Uterus (tissue), 4 donors: ENCODE results near the gene SLC9A1. TPM values are rescaled to one million over a fixed set of nuclear protein-coding genes. Genes with fewer than 3 reads are reported as not detected.
A peak's percentile ranks its signal among the peaks of the same experiment; 100 is the strongest.
"Not testable (repeated sequence)": the region's sequence is repeated elsewhere in the genome, so short reads cannot be mapped to it uniquely, and the experiment has no call there.

Experiments used
- DNase-seq, 2 donors: peaks; one replicate each; pipeline ENCODE4 v3.0.0-alpha.2; 2019 to 2020
- H3K27ac ChIP-seq, 2 donors: fragments of 200-600 bp; sonication (generic); 1 replicate in 1 of 2; 2 replicates in 1 of 2; pipeline ENCODE4 v1.5.1; 2016 to 2018
- H3K27me3 ChIP-seq, 2 donors: fragments of 200-600 bp; sonication (generic); one replicate each; pipeline ENCODE4 v1.5.1; 2018 to 2019; ENCODE audit warnings: control low read depth in 1 of 2
- H3K36me3 ChIP-seq, 2 donors: fragments of 200-600 bp; sonication (generic); one replicate each; pipeline ENCODE4 v1.5.1; 2019; ENCODE audit warnings: control low read depth in 1 of 2
- H3K4me1 ChIP-seq, 2 donors: fragments of 200-600 bp; sonication (generic); one replicate each; pipeline ENCODE4 v1.5.1; 2018 to 2019; ENCODE audit warnings: control low read depth in 1 of 2
- H3K4me3 ChIP-seq, 2 donors: fragments of 200-600 bp; sonication (generic); 1 replicate in 1 of 2; 2 replicates in 1 of 2; pipeline ENCODE4 v1.5.1; 2018 to 2019; ENCODE audit warnings: mild to moderate bottlenecking in 1 of 2
- H3K9me3 ChIP-seq, 2 donors: fragments of 200-600 bp; sonication (generic); one replicate each; pipeline ENCODE4 v1.5.1; 2019; ENCODE audit warnings: control low read depth in 1 of 2
- POLR2A ChIP-seq, 2 donors: fragments of 450-650 bp; IDR thresholded peaks; one replicate each; pipeline ENCODE4 v1.6.1; 2016; ENCODE audit warnings: antibody characterized with exemption in 2 of 2, mild to moderate bottlenecking in 1 of 2, moderate library complexity in 1 of 2
- intact Hi-C: fragments of 100-400 bp; cut with DNase I; formaldehyde crosslinking; loops from one replicate; pipeline ENCODE4 v1.15.1; 2023; ENCODE audit warnings: low total_unique reads
- total RNA-seq, 4 donors: library from RNA; depleted of rRNA in 3 of 4; stranded (reverse); fragments of >200 nt in 3 of 4; gene quantifications; one replicate each; pipeline versions ENCODE4 v1.1.0 to v1.2.4, GENCODE V29; 2014 to 2023
- TF ChIP-seq, protein P1 (sequence below), 4 experiments: fragments of 200-600 bp in 2 of 4; fragments of 450-650 bp in 2 of 4; sonication (generic) in 2 of 4; IDR thresholded peaks; one replicate each; pipeline ENCODE4 v1.5.1; 2016 to 2019; ENCODE audit warnings: antibody characterized with exemption in 4 of 4, mild to moderate bottlenecking in 2 of 4, moderate library complexity in 1 of 4
- donor health status: DM: yes; HTN: yes; CAD: no.

The SLC9A1 gene
- 10 to 100 TPM in 2 of 4 donors, 1 to 10 TPM in 2; 3.1 to 33.6 (median 18.4) TPM for total RNA-seq

- H3K9me3 ChIP-seq: no peaks in the 10 kb centered on the region
- H3K4me1 ChIP-seq: no peaks in the 10 kb centered on the region
- H3K36me3 ChIP-seq: no peaks in the 10 kb centered on the region
- no peaks in the 10 kb centered on the region for H3K27me3 ChIP-seq
- H3K4me3 ChIP-seq: peak within 1 kb of the TSS; percentile 46 to 92
- DNase-seq: peak; percentile 94 to 96
- TF ChIP-seq, protein P1, sequence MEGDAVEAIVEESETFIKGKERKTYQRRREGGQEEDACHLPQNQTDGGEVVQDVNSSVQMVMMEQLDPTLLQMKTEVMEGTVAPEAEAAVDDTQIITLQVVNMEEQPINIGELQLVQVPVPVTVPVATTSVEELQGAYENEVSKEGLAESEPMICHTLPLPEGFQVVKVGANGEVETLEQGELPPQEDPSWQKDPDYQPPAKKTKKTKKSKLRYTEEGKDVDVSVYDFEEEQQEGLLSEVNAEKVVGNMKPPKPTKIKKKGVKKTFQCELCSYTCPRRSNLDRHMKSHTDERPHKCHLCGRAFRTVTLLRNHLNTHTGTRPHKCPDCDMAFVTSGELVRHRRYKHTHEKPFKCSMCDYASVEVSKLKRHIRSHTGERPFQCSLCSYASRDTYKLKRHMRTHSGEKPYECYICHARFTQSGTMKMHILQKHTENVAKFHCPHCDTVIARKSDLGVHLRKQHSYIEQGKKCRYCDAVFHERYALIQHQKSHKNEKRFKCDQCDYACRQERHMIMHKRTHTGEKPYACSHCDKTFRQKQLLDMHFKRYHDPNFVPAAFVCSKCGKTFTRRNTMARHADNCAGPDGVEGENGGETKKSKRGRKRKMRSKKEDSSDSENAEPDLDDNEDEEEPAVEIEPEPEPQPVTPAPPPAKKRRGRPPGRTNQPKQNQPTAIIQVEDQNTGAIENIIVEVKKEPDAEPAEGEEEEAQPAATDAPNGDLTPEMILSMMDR (IDR thresholded peaks at IDR 0.05): peak; percentile 74 to 87 (median 80)
- peak; percentile 93 to 99 for TF ChIP-seq POLR2A (IDR thresholded peaks at IDR 0.05)
- H3K27ac ChIP-seq: peak within 1 kb of the TSS; percentile 84 to 95
- intact Hi-C loops: loop anchor here (5.0 kb wide), 1 partner anchor 48 kb away; no protein-coding TSS in a partner anchor
Observed at GRCh38 chr1:27154991-27155781, at the start of gene SLC9A1. Gene SLC9A1 (minus strand): TSS chr1:27155125. CDS start chr1:27154334, 791 bp downstream.

GRCh38 chr1:27203946-27204345 is 49.0 kb upstream of the SLC9A1 start:
- no peak overlapping the region for H3K4me3 ChIP-seq
- no peak overlapping the region for H3K27ac ChIP-seq
- H3K9me3 ChIP-seq: no peaks in the 10 kb centered on the region
- TF ChIP-seq, protein P1 (IDR thresholded peaks at IDR 0.05): no peak
- H3K4me1 ChIP-seq: no peaks in the 10 kb centered on the region
- DNase-seq: no peak
- no peaks in the 10 kb centered on the region for H3K27me3 ChIP-seq
- H3K36me3 ChIP-seq: no peaks in the 10 kb centered on the region
- intact Hi-C loops: no loop called here

GRCh38 chr1:27201295-27201694 is 46.4 kb upstream of the SLC9A1 start:
- no peaks in the 10 kb centered on the region for H3K4me1 ChIP-seq
- H3K27ac ChIP-seq: no peak overlapping the region
- DNase-seq: no peak
- no peak for TF ChIP-seq POLR2A (IDR thresholded peaks at IDR 0.05)
- TF ChIP-seq, protein P1 (IDR thresholded peaks at IDR 0.05): no peak
- intact Hi-C loops: no loop called here
- H3K27me3 ChIP-seq: no peaks in the 10 kb centered on the region
- no peaks in the 10 kb centered on the region for H3K36me3 ChIP-seq
- no peak overlapping the region for H3K4me3 ChIP-seq
- H3K9me3 ChIP-seq: no peaks in the 10 kb centered on the region

GRCh38 chr1:27193194-27193593 is 38.3 kb upstream of the SLC9A1 start:
- no peak for TF ChIP-seq POLR2A (IDR thresholded peaks at IDR 0.05)
- TF ChIP-seq, protein P1 (IDR thresholded peaks at IDR 0.05): no peak
- H3K36me3 ChIP-seq: no peaks in the 10 kb centered on the region
- H3K4me1 ChIP-seq: no peaks in the 10 kb centered on the region
- no peaks in the 10 kb centered on the region for H3K27me3 ChIP-seq
- no peak overlapping the region for H3K27ac ChIP-seq
- intact Hi-C loops: no loop called here
- no peak for DNase-seq
- H3K9me3 ChIP-seq: no peaks in the 10 kb centered on the region
- H3K4me3 ChIP-seq: no peak overlapping the region

- no peak for TF ChIP-seq POLR2A (IDR thresholded peaks at IDR 0.05)
- TF ChIP-seq, protein P1 (IDR thresholded peaks at IDR 0.05): no peak
- Histone ChIP-seq H3K27me3 (no peaks in the 10 kb centered on the region), H3K4me3 (no peak overlapping the region), H3K27ac (no peak overlapping the region), H3K9me3 (no peaks in the 10 kb centered on the region), H3K4me1 (no peaks in the 10 kb centered on the region), H3K36me3 (no peaks in the 10 kb centered on the region)
- intact Hi-C loops: no loop called here
- DNase-seq: no peak
Observed at GRCh38 chr1:27192039-27192529, 37.2 kb upstream of the SLC9A1 start.

DNA sequence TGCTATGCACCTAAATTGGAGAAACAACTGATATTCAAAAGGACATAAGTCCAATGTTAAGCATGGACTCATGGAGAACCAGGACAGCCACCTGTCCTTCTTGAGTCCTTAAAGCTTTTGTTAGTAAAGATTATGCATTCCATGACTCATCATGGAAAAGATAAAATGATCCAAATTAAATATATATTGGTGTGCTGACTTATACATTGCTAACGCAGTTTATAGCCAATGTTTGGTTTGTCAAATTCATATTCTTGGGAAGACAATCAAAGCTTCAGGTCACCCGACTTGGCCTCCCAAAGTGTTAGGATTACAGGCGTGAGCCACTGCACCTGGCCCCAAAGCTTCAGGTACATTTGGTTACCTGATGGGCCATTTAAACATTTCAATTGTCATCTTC is 29.7 kb upstream of the SLC9A1 start:
- intact Hi-C loops, H3K36me3 ChIP-seq, H3K4me3 ChIP-seq: not testable (repeated sequence)

More for the DNA sequence above, 29.7 kb upstream of the SLC9A1 start:
- H3K4me1 ChIP-seq, H3K9me3 ChIP-seq, DNase-seq, H3K27ac ChIP-seq, H3K27me3 ChIP-seq: not testable (repeated sequence)
